SU-DHL-6 (cell line): ENCODE measurements around the gene RASAL1.

ENCODE experiments used
- CTCF ChIP-seq: fragments of 200-600 bp; sonication (generic); IDR thresholded peaks from one replicate; pipeline ENCODE4 v1.5.1; 2017; ENCODE audit warnings: antibody characterized with exemption, mild to moderate bottlenecking, low read length, moderate library complexity; ENCODE audit not compliant: insufficient read depth, poor library complexity, severe bottlenecking
- EZH2phosphoT487 ChIP-seq: fragments of 200-600 bp; sonication (generic), shearing (Covaris generic); conservative IDR thresholded peaks from 2 replicates; pipeline ENCODE4 v1.6.1; 2018; ENCODE audit warnings: mild to moderate bottlenecking, antibody characterized with exemption, low read length, moderate library complexity, mixed read lengths

GRCh38 chr12:113181975-113182374, 46.4 kb upstream of the RASAL1 start:
- no peak for TF ChIP-seq CTCF
- no peak for TF ChIP-seq EZH2phosphoT487
